ENCODE data around the gene ANKUB1.

The ANKUB1 gene

GRCh38 chr3:149819432-149819831 is 27.1 kb upstream of the ANKUB1 start:
- TF ChIP-seq REST (IDR thresholded peaks at IDR 0.05; ENCODE audit: insufficient read depth in 1 of 2, low read depth in 2 of 2, low read length in 2 of 2) (no peak), SIN3A (IDR thresholded peaks at IDR 0.05; ENCODE audit: borderline replicate concordance, insufficient read depth, low read length) (no peak), POLR2AphosphoS5 (IDR thresholded peaks at IDR 0.05; ENCODE audit: low read depth, low read length) (no peak), FOXP2 (optimal IDR thresholded peaks at IDR 0.05; ENCODE audit: borderline replicate concordance, extremely low read depth, extremely low read length, insufficient read depth) (no peak), TAF1 (IDR thresholded peaks at IDR 0.05; ENCODE audit: borderline replicate concordance, insufficient read depth, low read length) (no peak)

- TF ChIP-seq FOXP2 (optimal IDR thresholded peaks at IDR 0.05; ENCODE audit: borderline replicate concordance, extremely low read depth, extremely low read length, insufficient read depth): no peak
- TF ChIP-seq TAF1 (IDR thresholded peaks at IDR 0.05; ENCODE audit: borderline replicate concordance, insufficient read depth, low read length): no peak
- TF ChIP-seq POLR2AphosphoS5 (IDR thresholded peaks at IDR 0.05; ENCODE audit: low read depth, low read length): no peak
- TF ChIP-seq SIN3A (IDR thresholded peaks at IDR 0.05; ENCODE audit: borderline replicate concordance, insufficient read depth, low read length): no peak
- TF ChIP-seq REST (IDR thresholded peaks at IDR 0.05; ENCODE audit: insufficient read depth in 1 of 2, low read depth in 2 of 2, low read length in 2 of 2): no peak
Observed at GRCh38 chr3:149816986-149817385, 24.6 kb upstream of the ANKUB1 start.

GRCh38 chr3:149816311-149816710 is 24.0 kb upstream of the ANKUB1 start:
- TF ChIP-seq SIN3A (IDR thresholded peaks at IDR 0.05; ENCODE audit: borderline replicate concordance, insufficient read depth, low read length) (no peak), TAF1 (IDR thresholded peaks at IDR 0.05; ENCODE audit: borderline replicate concordance, insufficient read depth, low read length) (no peak), FOXP2 (optimal IDR thresholded peaks at IDR 0.05; ENCODE audit: borderline replicate concordance, extremely low read depth, extremely low read length, insufficient read depth) (no peak), REST (IDR thresholded peaks at IDR 0.05; ENCODE audit: insufficient read depth in 1 of 2, low read depth in 2 of 2, low read length in 2 of 2) (no peak)

GRCh38 chr3:149815728-149816127 is 23.4 kb upstream of the ANKUB1 start:
- TF ChIP-seq POLR2AphosphoS5 (IDR thresholded peaks at IDR 0.05; ENCODE audit: low read depth, low read length) (no peak), TAF1 (IDR thresholded peaks at IDR 0.05; ENCODE audit: borderline replicate concordance, insufficient read depth, low read length) (no peak), FOXP2 (optimal IDR thresholded peaks at IDR 0.05; ENCODE audit: borderline replicate concordance, extremely low read depth, extremely low read length, insufficient read depth) (no peak), REST (IDR thresholded peaks at IDR 0.05; ENCODE audit: insufficient read depth in 1 of 2, low read depth in 2 of 2, low read length in 2 of 2) (no peak), SIN3A (IDR thresholded peaks at IDR 0.05; ENCODE audit: borderline replicate concordance, insufficient read depth, low read length) (no peak)

- TF ChIP-seq POLR2AphosphoS5 (IDR thresholded peaks at IDR 0.05; ENCODE audit: low read depth, low read length): no peak
- no peak for TF ChIP-seq TAF1 (IDR thresholded peaks at IDR 0.05; ENCODE audit: borderline replicate concordance, insufficient read depth, low read length)
- no peak for TF ChIP-seq FOXP2 (optimal IDR thresholded peaks at IDR 0.05; ENCODE audit: borderline replicate concordance, extremely low read depth, extremely low read length, insufficient read depth)
- TF ChIP-seq SIN3A (IDR thresholded peaks at IDR 0.05; ENCODE audit: borderline replicate concordance, insufficient read depth, low read length): no peak
- TF ChIP-seq REST (IDR thresholded peaks at IDR 0.05; ENCODE audit: insufficient read depth in 1 of 2, low read depth in 2 of 2, low read length in 2 of 2): no peak
Observed at GRCh38 chr3:149815321-149815720, 23.0 kb upstream of the ANKUB1 start.

All from PFSK-1 (cell line).